Left ventricle myocardium inferior (tissue), 1 donor: Measurements from ENCODE around the gene CORO2B. TPM values are rescaled to one million over a fixed set of nuclear protein-coding genes. Genes with fewer than 3 reads are reported as not detected.
A peak's percentile ranks its signal among the peaks of the same experiment; 100 is the strongest.

Experiments used
- DNase-seq: peaks from one replicate; pipeline ENCODE4 v3.0.0-alpha.2; 2020
- H3K27ac ChIP-seq: fragments of 200-600 bp; replicated peaks from 2 replicates; pipeline ENCODE4 v1.8.0; 2021
- H3K27me3 ChIP-seq: fragments of 200-600 bp; 2 replicates; pipeline ENCODE4 v1.8.0; 2021; ENCODE audit warnings: low read depth
- H3K36me3 ChIP-seq: fragments of 200-600 bp; 2 replicates; pipeline ENCODE4 v1.8.0; 2021
- H3K4me1 ChIP-seq: fragments of 200-600 bp; 2 replicates; pipeline ENCODE4 v1.8.0; 2021
- H3K4me3 ChIP-seq: fragments of 200-600 bp; 2 replicates; pipeline ENCODE4 v1.8.0; 2021; ENCODE audit warnings: mild to moderate bottlenecking, moderate library complexity
- H3K9me3 ChIP-seq: fragments of 200-600 bp; replicated peaks from 2 replicates; pipeline ENCODE4 v1.8.0; 2021
- intact Hi-C: fragments of 100-400 bp; cut with micrococcal nuclease; formaldehyde crosslinking; loops from one replicate; pipeline ENCODE4 v1.11.0; 2022
- total RNA-seq: library from RNA; stranded (reverse); fragmentation: NEBNext Ultra II Directional; extraction: Animal tissue kit (Norgen Biotek cat#: 25700); gene quantifications from one replicate; pipeline ENCODE4 v1.2.1, GENCODE V29; 2021
- TF ChIP-seq, protein P1 (sequence below): fragments of 200-600 bp; IDR thresholded peaks from 2 replicates; pipeline ENCODE4 v1.8.0; 2021; ENCODE audit warnings: antibody characterized with exemption, mild to moderate bottlenecking, borderline replicate concordance
- donor health status: DM: no; HTN: yes; CAD: no; lungs with severe emphysema.

Gene CORO2B
- total RNA-seq, 1 donor from 2014 or later = 5.0 TPM

DNA sequence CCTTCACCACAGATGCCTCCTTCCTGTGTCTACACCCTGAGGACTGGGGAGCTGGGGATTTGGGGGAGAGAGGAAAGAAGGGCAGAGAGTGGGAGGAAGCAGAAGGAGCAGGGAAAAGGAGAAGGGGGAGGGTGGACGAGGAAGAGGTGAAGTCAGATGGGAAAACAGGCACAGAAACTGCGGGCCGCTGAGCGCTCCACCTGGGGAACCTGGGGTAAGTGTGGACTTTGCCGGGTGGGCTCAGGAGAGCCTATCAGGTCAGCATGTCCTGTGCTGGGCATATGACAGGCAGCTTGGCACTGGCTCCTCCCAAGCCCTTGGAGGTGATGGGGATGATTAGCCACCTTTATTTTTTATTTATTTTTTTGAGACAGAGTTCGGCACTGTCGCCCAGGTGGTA is 62.6 kb downstream of the CORO2B start:
- Histone ChIP-seq H3K36me3 (no peaks in the 10 kb centered on the region), H3K9me3 (no peaks in the 10 kb centered on the region), H3K4me3 (no peak overlapping the region), H3K27me3 (no peaks in the 10 kb centered on the region), H3K4me1 (peaks cover 63% of the 10 kb centered on the region), H3K27ac (peak overlapping the region; percentile 75)
- DNase-seq = no peak
- intact Hi-C loops = no loop called here
- TF ChIP-seq, protein P1, sequence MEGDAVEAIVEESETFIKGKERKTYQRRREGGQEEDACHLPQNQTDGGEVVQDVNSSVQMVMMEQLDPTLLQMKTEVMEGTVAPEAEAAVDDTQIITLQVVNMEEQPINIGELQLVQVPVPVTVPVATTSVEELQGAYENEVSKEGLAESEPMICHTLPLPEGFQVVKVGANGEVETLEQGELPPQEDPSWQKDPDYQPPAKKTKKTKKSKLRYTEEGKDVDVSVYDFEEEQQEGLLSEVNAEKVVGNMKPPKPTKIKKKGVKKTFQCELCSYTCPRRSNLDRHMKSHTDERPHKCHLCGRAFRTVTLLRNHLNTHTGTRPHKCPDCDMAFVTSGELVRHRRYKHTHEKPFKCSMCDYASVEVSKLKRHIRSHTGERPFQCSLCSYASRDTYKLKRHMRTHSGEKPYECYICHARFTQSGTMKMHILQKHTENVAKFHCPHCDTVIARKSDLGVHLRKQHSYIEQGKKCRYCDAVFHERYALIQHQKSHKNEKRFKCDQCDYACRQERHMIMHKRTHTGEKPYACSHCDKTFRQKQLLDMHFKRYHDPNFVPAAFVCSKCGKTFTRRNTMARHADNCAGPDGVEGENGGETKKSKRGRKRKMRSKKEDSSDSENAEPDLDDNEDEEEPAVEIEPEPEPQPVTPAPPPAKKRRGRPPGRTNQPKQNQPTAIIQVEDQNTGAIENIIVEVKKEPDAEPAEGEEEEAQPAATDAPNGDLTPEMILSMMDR = no peak

DNA sequence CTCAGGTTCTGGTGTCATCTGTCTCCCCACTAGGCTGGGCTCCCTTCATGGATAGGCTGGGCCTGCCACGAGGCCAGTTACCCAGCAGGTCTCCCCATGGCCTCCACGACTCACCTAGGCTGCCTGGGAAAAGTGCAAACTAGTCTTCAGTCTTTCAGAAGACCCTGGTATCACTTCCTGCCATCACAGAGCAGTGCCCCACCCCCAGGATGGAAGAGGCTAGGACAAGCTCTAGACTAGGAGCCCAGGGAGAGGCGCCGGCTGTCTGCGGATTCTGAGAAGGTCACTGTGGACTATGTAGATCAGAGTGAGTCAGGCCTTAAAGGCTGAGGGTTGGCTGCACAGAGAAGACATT is 63.7 kb downstream of the CORO2B start:
- H3K27me3 ChIP-seq = no peaks in the 10 kb centered on the region
- H3K9me3 ChIP-seq = no peaks in the 10 kb centered on the region
- peaks cover 56% of the 10 kb centered on the region for H3K4me1 ChIP-seq
- TF ChIP-seq, protein P1 = no peak
- intact Hi-C loops = no loop called here
- no peak overlapping the region for H3K27ac ChIP-seq
- no peak for DNase-seq
- H3K36me3 ChIP-seq = no peaks in the 10 kb centered on the region
- H3K4me3 ChIP-seq = no peak overlapping the region

DNA sequence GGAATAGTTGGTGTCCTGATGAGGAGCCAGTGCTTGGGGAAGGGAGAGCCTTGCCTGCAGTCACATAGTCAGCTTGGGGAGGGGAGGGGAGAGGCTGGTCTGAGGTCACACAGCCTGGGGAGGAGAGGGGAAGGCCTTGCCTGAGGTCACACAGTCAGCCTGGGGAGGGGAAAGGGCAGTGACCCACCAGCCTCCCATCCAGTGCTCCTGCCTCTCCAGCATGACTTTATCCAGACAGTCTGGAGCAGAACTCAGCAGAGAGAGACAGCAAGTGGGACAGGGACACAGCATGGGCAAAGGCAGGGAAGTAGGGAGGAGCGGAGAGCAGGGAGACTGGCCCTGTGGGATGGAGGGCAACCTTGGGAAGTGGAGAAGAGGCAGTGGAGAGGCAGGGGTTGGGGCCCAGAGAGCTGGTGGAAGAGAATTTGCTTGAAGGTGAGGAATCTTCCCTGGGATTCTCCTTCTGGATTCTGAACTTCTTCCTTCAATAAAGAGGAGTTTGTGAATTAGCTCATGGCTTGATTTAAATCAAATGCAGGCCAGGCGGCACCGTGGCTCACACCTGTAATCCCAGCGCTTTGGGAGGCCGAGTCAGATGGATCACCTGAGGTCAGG is 64.5 kb downstream of the CORO2B start:
- intact Hi-C loops = no loop called here
- H3K27ac ChIP-seq = no peak overlapping the region
- no peak overlapping the region for H3K4me3 ChIP-seq

DNA sequence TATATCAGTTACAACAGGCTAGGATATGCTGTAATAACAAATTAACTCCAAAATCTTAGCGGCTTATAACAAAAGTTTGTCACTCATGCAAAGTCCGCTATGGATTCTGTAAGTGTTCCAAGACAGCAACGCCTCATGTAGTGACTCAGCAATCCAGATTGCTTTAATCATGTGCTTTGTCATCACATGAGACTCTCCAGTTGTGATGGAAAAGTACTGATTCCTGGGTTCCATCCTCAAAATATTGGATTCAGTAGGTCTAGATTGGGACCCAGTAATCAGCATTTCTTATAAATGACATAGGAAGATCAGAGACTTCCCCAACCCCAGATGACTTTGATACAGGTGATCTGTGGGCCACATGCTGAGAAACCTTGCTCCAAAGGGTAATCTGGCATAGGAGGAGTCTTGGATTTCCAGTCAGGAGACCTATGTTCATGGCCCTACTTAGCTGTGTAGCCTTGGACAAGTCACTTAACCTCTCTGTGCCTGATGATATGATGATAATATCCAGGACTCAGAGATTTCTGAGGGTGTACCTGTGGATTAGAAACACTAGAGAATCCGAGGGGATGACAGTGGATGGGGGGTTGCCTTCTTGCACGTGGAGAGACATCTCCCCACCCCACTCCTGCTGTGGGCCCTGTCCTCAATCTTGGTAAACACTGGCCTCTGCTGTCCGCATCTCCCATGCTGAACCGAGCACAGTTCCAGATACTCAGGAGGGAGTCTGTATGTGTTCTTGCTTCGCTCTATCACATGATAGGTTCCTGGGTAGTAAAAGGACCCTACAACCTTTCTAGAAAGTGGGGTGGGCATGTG is 65.5 kb downstream of the CORO2B start:
- no peaks in the 10 kb centered on the region for H3K27me3 ChIP-seq
- H3K36me3 ChIP-seq = no peaks in the 10 kb centered on the region
- peaks cover 38% of the 10 kb centered on the region for H3K4me1 ChIP-seq
- no peak overlapping the region for H3K27ac ChIP-seq
- intact Hi-C loops = no loop called here
- no peak overlapping the region for H3K4me3 ChIP-seq
- TF ChIP-seq, protein P1 = peak; percentile 36
- H3K9me3 ChIP-seq = no peaks in the 10 kb centered on the region
- DNase-seq = no peak

More for the DNA sequence above, 64.5 kb downstream of the CORO2B start:
- TF ChIP-seq, protein P1 = no peak
- peaks cover 48% of the 10 kb centered on the region for H3K4me1 ChIP-seq
- DNase-seq = no peak
- no peaks in the 10 kb centered on the region for H3K9me3 ChIP-seq
- H3K36me3 ChIP-seq = no peaks in the 10 kb centered on the region
- no peaks in the 10 kb centered on the region for H3K27me3 ChIP-seq

DNA sequence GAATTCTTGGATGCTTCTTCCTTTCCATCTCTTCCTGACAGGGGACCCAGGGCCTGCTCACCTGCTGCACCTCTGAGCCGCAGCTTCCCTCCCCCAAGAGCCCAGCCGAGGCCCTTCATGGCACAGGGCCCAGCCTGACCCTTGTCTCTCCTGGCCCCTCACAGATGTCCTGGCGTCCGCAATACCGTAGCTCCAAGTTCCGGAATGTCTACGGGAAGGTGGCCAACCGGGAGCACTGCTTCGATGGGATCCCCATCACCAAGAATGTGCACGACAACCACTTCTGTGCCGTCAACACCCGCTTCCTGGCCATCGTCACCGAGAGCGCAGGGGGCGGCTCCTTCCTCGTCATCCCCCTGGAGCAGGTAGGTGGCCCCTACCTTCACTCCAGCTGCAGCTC is 66.2 kb downstream of the CORO2B start:
- Histone ChIP-seq H3K27ac (no peak overlapping the region), H3K4me1 (peaks cover 31% of the 10 kb centered on the region), H3K9me3 (no peaks in the 10 kb centered on the region), H3K4me3 (no peak overlapping the region), H3K27me3 (no peaks in the 10 kb centered on the region), H3K36me3 (no peaks in the 10 kb centered on the region)
- DNase-seq = no peak
- intact Hi-C loops = no loop called here
- TF ChIP-seq, protein P1 = no peak
